Osteoblast (primary cell): ENCODE data around the gene STRIP2. TPM values are rescaled to one million over a fixed set of nuclear protein-coding genes. Genes with fewer than 3 reads are reported as not detected.

ENCODE experiments used
- DNase-seq: peaks from one replicate; pipeline ENCODE4 v3.0.0; 2011; ENCODE audit warnings: low spot score, mixed read lengths; ENCODE audit not compliant: insufficient read length; ENCODE audit errors: missing footprints
- H2AFZ ChIP-seq: 2 replicates; pipeline ENCODE4 v1.6.0; 2011; ENCODE audit warnings: mild to moderate bottlenecking, low read length
- H3K27ac ChIP-seq: 2 replicates; pipeline ENCODE4 v1.5.1; 2011; ENCODE audit warnings: mild to moderate bottlenecking, low read depth, low read length, moderate library complexity
- H3K27me3 ChIP-seq: 2 replicates; pipeline ENCODE4 v1.6.0; 2012; ENCODE audit warnings: mild to moderate bottlenecking, control low read depth, inconsistent platforms, low read length, moderate library complexity; ENCODE audit not compliant: insufficient read depth
- H3K36me3 ChIP-seq: 2 replicates; pipeline ENCODE4 v1.5.1; 2011; ENCODE audit warnings: mild to moderate bottlenecking, low read length, control low read depth, moderate library complexity; ENCODE audit not compliant: insufficient read depth
- H3K4me1 ChIP-seq: 2 replicates; pipeline ENCODE4 v1.5.1; 2011; ENCODE audit warnings: mild to moderate bottlenecking, low read length, control low read depth, moderate library complexity; ENCODE audit not compliant: insufficient read depth
- H3K4me2 ChIP-seq: 2 replicates; pipeline ENCODE4 v1.6.0; 2011; ENCODE audit warnings: mild to moderate bottlenecking, low read length; ENCODE audit not compliant: insufficient read depth
- H3K4me3 ChIP-seq: fragments of 200-600 bp; sonication (generic); 3 replicates; pipeline ENCODE4 v1.5.1; 2012; ENCODE audit warnings: mild to moderate bottlenecking, low read length, inconsistent platforms; ENCODE audit not compliant: insufficient read depth
- H3K79me2 ChIP-seq: 2 replicates; pipeline ENCODE4 v1.6.0; 2012; ENCODE audit warnings: mild to moderate bottlenecking, low read length, control low read depth, inconsistent platforms; ENCODE audit not compliant: insufficient read depth
- H3K9me3 ChIP-seq: 2 replicates; pipeline ENCODE4 v1.5.1; 2011; ENCODE audit warnings: low read depth, low read length, control low read depth
- H4K20me1 ChIP-seq: 2 replicates; pipeline ENCODE4 v1.6.0; 2012; ENCODE audit warnings: mild to moderate bottlenecking, low read length, control low read depth; ENCODE audit not compliant: insufficient read depth
- CTCF ChIP-seq: IDR thresholded peaks from 2 replicates; pipeline ENCODE4 v1.5.1; 2011; ENCODE audit warnings: mild to moderate bottlenecking, low read depth, low read length, moderate library complexity; ENCODE audit errors: extremely low read depth
- total RNA-seq: library from RNA; depleted of rRNA; stranded (reverse); fragments of >200 nt; gene quantifications from 2 replicates; pipeline ENCODE4 v1.2.3, GENCODE V29; 2012

Gene STRIP2
- total RNA-seq, 1 donor, result 8.3 TPM

- Histone ChIP-seq H3K4me2 (no peak overlapping the region), H4K20me1 (no peaks in the 10 kb centered on the region), H3K4me3 (no peak overlapping the region), H3K27me3 (no peaks in the 10 kb centered on the region), H3K79me2 (no peaks in the 10 kb centered on the region), H3K4me1 (no peaks in the 10 kb centered on the region), H3K27ac (no peak overlapping the region), H2AFZ (no peak overlapping the region), H3K9me3 (no peaks in the 10 kb centered on the region), H3K36me3 (no peaks in the 10 kb centered on the region)
- DNase-seq, result no peak
- TF ChIP-seq CTCF, result no peak
Observed at GRCh38 chr7:129423700-129424410, 10.4 kb upstream of the STRIP2 start.

GRCh38 chr7:129426482-129426881 is 7.8 kb upstream of the STRIP2 start:
- Histone ChIP-seq H4K20me1 (no peaks in the 10 kb centered on the region), H3K4me1 (no peaks in the 10 kb centered on the region), H3K36me3 (no peaks in the 10 kb centered on the region), H3K9me3 (no peaks in the 10 kb centered on the region), H3K27ac (no peak overlapping the region), H3K27me3 (peaks cover 5% of the 10 kb centered on the region), H2AFZ (no peak overlapping the region), H3K4me2 (no peak overlapping the region), H3K79me2 (no peaks in the 10 kb centered on the region), H3K4me3 (no peak overlapping the region)
- DNase-seq, result no peak
- TF ChIP-seq CTCF, result no peak

GRCh38 chr7:129427526-129428045 is 6.6 kb upstream of the STRIP2 start:
- Histone ChIP-seq H3K79me2 (no peaks in the 10 kb centered on the region), H3K9me3 (no peaks in the 10 kb centered on the region), H3K4me1 (no peaks in the 10 kb centered on the region), H3K36me3 (no peaks in the 10 kb centered on the region), H4K20me1 (no peaks in the 10 kb centered on the region), H3K4me2 (no peak overlapping the region), H3K27me3 (peaks cover 5% of the 10 kb centered on the region), H3K4me3 (no peak overlapping the region), H3K27ac (no peak overlapping the region), H2AFZ (no peak overlapping the region)
- no peak for DNase-seq
- no peak for TF ChIP-seq CTCF

- Histone ChIP-seq H3K4me1 (peaks cover 13% of the 10 kb centered on the region), H3K27me3 (peaks cover 13% of the 10 kb centered on the region), H3K27ac (no peak overlapping the region), H3K4me2 (no peak overlapping the region), H3K79me2 (peaks cover 23% of the 10 kb centered on the region), H3K9me3 (no peaks in the 10 kb centered on the region), H3K4me3 (no peak overlapping the region), H3K36me3 (no peaks in the 10 kb centered on the region), H4K20me1 (no peaks in the 10 kb centered on the region), H2AFZ (no peak overlapping the region)
- DNase-seq, result no peak
- TF ChIP-seq CTCF, result no peak
Observed at GRCh38 chr7:129431911-129432643, 2.2 kb upstream of the STRIP2 start.
